Measurements from ENCODE around the gene LRBA.
A peak's percentile ranks its signal among the peaks of the same experiment; 100 is the strongest.

The LRBA gene

DNA sequence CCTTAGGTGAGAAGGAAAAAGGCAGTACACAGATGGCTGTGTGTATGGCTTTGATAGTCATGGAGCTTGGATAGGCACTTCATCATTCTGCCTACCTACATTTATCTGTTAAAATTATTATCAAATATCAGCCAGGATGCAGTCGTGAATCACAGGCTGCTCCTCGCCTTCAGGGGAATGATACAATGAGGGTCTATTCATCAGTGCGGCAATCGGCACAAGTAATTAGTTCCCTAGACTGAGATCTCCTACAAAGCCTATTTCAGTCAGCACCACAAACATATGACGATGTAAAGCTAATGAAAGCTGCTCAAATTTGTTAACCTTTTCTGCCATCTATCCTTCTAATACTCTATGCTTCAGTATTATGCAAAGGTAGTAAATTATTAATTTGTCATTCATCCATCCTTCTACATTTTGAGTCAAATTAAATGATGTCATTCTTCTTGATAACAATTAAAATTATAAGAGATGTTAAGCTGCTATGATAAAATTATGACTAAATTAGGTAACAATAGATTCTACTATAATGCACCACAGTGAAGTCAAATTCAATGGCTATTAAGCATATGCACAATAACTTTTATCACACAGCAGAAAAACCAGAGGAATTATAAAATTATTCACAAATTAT is 414.2 kb downstream of the LRBA start:
- CTCF ChIA-PET = interaction anchor here (0.6 to 1.0 kb wide), 2 partner anchors 8 to 23 kb away, joined by 3 to 4 read pairs; no protein-coding TSS in a partner anchor
- DNase-seq (ENCODE audit: low spot score) = no peak
- no peak overlapping the region for H3K27ac ChIP-seq
- POLR2A ChIA-PET (ENCODE audit: low non-redundant PET) = no interaction called here
- TF ChIP-seq, protein P1, sequence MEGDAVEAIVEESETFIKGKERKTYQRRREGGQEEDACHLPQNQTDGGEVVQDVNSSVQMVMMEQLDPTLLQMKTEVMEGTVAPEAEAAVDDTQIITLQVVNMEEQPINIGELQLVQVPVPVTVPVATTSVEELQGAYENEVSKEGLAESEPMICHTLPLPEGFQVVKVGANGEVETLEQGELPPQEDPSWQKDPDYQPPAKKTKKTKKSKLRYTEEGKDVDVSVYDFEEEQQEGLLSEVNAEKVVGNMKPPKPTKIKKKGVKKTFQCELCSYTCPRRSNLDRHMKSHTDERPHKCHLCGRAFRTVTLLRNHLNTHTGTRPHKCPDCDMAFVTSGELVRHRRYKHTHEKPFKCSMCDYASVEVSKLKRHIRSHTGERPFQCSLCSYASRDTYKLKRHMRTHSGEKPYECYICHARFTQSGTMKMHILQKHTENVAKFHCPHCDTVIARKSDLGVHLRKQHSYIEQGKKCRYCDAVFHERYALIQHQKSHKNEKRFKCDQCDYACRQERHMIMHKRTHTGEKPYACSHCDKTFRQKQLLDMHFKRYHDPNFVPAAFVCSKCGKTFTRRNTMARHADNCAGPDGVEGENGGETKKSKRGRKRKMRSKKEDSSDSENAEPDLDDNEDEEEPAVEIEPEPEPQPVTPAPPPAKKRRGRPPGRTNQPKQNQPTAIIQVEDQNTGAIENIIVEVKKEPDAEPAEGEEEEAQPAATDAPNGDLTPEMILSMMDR (conservative IDR thresholded peaks at IDR 0.05; ENCODE audit: low read depth) = no peak

DNA sequence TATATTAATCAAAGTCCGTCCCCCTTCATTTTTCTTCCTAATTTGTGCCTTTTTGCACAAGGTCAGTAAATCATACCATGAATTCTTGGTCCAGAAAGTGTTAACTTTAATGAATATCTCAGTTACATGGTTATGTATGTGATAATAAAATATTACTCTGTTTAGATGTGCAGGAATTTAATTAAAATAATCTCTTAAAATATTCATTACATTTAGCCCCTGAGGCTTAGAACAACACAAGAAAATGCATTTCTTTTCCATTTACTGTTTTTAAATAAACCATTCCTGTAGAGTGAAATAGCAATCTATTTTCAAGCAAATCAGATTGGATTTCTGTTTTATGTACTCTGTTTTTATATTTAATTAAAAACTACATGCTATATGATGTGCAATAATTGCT is 415.5 kb downstream of the LRBA start:
- H3K27ac ChIP-seq = no peak overlapping the region
- DNase-seq (ENCODE audit: low spot score) = no peak
- CTCF ChIA-PET = interaction anchor here (0.6 kb wide), 1 partner anchor 124 kb away, joined by 5 read pairs; no protein-coding TSS in a partner anchor
- POLR2A ChIA-PET (ENCODE audit: low non-redundant PET) = no interaction called here
- TF ChIP-seq, protein P1 (conservative IDR thresholded peaks at IDR 0.05; ENCODE audit: low read depth) = no peak

DNA sequence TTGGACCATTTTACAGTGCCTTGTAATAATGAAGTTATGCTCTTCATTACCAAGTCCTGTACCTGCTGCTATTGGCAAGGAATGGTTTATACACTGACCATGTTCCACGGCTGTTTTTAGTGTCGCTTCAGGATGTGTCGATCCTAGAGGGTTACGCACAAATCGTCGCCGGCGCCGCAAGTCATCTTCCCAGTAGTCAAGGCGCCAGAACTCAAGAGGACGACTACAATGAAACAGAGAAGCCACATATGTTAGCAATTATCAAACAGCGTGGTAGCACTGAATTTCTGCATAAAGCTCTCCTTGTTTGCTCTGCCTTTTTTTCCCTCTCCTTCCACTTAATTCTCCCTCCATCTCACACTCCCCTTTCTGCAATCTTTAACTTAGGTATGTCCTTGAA is 416.2 kb downstream of the LRBA start:
- no peak overlapping the region for H3K27ac ChIP-seq
- DNase-seq (ENCODE audit: low spot score) = no peak
- POLR2A ChIA-PET (ENCODE audit: low non-redundant PET) = no interaction called here
- TF ChIP-seq, protein P1 (conservative IDR thresholded peaks at IDR 0.05; ENCODE audit: low read depth) = no peak
- CTCF ChIA-PET = interaction anchor here (0.6 to 0.8 kb wide), 2 partner anchors 26 to 123 kb away, joined by 3 to 5 read pairs; no protein-coding TSS in a partner anchor

DNA sequence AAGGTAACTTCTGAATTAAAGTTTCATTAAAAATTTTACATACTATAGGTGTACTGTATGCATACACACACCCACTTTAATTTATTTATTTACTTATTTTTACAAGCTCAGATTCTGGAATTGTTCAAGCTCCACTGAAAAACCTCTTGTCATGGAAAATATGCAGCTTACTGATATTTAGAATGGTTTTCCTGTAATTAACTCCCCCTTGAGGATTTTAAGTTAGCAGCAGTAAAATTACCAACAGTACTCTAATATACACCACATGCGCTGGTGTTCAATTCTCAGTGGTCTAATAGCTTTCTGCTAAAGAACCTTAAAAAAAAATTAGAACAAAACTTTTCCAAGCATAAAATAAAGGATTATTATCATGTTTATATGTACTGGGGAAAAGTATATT is 421.1 kb downstream of the LRBA start:
- TF ChIP-seq, protein P1 (conservative IDR thresholded peaks at IDR 0.05; ENCODE audit: low read depth) = 0 out of 2 replicates have a peak, but pooled peaks have one; percentile 8
- no peak overlapping the region for H3K27ac ChIP-seq
- POLR2A ChIA-PET (ENCODE audit: low non-redundant PET) = no interaction called here
- DNase-seq (ENCODE audit: low spot score) = no peak
- CTCF ChIA-PET = no interaction called here

DNA sequence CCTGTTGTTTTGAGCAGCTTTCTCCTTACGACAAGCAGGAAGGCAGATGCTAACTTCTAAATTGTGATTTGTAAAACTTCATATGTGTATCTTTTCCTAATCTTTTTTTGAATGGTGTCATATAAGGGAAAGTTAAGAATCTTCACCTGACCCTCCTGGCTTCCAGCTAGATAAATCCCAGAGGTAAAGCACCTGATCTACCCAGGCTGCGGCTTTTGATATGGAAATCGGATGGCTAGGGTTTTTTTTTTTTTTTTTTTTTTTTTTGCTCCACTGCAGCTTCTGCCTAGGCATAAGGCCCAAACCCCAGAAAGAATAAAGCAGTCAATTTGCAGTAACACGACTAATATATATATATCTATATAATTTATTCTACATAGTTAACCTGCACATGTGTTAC is 423.2 kb downstream of the LRBA start:
- TF ChIP-seq, protein P1 (conservative IDR thresholded peaks at IDR 0.05; ENCODE audit: low read depth) = no peak
- DNase-seq (ENCODE audit: low spot score) = no peak
- H3K27ac ChIP-seq = no peak overlapping the region
- ChIA-PET POLR2A (ENCODE audit: low non-redundant PET) (no interaction called here), CTCF (no interaction called here)

DNA sequence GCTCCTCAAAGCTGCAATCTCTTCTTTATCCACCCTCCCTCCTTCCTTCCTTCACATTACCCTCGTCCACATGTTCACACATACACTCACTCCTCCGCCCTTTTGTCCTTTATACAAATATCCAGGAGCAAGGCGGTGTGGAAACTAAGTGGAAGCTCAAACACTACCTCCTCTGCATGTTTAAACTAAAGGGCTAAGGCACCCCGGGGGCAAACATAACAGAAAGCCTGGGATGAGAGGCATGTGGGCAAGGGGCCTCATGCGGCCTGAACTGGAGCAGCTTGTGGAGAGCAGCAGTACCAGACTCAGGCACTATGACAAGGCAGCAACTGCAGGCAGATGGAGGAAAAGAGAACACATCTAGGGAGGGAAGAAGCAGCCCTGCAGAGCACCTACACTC is 423.7 kb downstream of the LRBA start:
- ChIA-PET CTCF (no interaction called here), POLR2A (ENCODE audit: low non-redundant PET) (no interaction called here)
- no peak for DNase-seq (ENCODE audit: low spot score)
- TF ChIP-seq, protein P1 (conservative IDR thresholded peaks at IDR 0.05; ENCODE audit: low read depth) = no peak
- no peak overlapping the region for H3K27ac ChIP-seq

Data from RWPE1 (cell line).